Measurements from ENCODE around the gene CBLC.

CBLC gene, protein sequence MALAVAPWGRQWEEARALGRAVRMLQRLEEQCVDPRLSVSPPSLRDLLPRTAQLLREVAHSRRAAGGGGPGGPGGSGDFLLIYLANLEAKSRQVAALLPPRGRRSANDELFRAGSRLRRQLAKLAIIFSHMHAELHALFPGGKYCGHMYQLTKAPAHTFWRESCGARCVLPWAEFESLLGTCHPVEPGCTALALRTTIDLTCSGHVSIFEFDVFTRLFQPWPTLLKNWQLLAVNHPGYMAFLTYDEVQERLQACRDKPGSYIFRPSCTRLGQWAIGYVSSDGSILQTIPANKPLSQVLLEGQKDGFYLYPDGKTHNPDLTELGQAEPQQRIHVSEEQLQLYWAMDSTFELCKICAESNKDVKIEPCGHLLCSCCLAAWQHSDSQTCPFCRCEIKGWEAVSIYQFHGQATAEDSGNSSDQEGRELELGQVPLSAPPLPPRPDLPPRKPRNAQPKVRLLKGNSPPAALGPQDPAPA

DNA sequence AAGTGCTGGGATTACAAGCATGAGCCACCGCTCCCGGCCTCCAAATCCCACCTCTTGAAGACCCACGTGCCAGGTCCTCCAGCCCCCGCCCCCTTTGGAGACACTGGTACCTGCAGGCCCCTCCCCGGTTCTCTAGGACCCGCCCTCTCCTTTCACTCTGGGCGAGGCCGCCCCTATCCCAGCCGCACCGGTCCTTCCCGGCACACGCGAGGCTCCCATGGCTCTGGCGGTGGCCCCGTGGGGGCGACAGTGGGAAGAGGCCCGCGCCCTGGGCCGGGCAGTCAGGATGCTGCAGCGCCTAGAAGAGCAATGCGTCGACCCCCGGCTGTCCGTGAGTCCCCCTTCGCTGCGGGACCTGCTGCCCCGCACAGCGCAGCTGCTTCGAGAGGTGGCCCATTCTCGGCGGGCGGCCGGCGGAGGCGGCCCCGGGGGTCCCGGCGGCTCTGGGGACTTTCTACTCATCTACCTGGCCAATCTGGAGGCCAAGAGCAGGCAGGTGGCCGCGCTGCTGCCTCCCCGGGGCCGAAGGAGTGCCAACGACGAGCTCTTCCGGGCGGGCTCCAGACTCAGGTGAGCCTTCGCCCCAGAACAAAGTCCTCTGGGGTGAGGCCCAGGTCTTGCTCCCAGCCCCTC is at the start of gene CBLC:
Gene CBLC, plus strand, starts transcription at position 176 of the 633 bp plus-strand sequence. Its CDS starts 42 bp downstream, at position 218.
- DNase-seq: no peak

DNA sequence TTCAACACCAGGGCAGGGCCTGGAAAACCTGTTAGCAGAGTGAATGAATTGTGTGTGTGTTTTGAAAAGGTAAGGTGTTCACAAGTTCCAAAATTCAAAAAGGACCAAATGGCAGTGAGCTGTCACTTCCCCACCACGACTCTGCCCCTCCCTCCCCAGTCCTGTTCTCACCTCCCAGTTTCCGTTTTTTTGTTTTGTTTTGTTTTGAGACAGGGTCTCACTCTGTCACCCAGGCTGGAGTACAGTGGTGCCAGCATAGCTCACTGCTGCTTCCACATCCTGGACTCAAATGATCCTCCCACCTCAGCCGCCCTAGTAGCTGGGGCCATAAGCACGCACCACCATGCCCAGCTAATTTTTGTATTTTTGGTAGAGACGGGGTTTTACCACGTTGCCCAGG is 49.5 kb upstream of the CBLC start:
- DNase-seq: no peak

DNA sequence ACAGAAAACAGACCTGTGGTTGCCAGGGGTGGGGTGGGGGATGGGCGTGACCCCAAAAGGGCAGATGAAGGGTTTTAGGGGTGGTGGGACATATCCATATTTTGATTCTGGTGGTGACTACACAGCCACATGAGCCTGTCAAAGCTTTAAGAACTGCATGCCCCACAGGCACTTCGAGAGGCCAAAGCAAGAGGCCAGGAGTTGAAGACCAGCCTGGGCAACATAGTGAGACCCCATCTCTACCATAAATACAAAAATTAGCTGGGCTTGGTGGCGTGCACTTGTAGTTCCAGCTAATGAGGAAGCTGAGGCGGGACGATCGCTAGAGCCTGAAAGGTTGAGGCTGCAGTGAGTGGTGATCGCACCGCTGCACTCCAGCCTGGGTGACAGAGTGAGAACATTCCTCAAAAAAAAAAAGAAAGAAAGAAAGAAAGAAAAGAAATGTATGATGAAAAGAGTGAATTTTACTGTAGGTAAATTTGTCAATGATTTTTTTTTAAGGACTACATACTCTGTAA is 48.1 kb upstream of the CBLC start:
- no peak for DNase-seq

DNA sequence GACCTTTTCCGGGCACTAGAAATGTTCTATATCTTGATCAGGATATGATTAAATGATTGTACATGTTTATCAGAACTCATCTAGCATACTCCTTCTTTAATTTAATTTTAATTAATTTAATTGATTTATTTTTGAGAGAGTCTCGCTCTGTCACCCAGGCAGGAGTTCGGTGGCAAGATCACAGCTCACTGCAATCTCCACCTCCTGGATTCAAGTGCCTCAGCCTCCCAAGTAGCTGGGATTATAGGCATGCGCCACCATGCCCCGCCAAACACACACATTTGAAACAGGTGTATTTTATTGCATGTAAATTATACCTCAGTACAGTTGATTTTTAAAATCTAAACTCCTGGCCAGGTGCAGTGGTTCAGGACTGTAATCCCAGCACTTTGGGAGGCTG is 46.6 kb upstream of the CBLC start:
- DNase-seq: no peak

DNA sequence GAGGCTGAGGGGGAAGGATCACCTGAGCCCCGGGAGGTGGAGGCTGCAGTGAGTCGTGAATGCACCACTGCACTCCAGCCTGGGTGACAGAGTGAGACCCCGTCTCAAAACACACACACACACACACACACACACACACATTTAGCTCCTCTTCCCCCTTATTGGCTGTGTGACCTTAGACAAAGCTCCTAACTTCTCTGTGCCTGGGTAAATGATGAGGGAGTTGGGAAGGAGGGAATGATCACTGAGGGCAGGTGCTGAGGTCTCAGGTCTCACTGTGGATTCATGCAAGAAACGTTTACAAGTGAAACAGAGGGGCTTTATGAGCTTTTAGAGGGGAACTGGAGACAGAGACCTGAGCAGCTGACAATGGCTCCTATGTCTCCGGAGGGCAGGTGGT is 46.1 kb upstream of the CBLC start:
- DNase-seq: no peak

DNA sequence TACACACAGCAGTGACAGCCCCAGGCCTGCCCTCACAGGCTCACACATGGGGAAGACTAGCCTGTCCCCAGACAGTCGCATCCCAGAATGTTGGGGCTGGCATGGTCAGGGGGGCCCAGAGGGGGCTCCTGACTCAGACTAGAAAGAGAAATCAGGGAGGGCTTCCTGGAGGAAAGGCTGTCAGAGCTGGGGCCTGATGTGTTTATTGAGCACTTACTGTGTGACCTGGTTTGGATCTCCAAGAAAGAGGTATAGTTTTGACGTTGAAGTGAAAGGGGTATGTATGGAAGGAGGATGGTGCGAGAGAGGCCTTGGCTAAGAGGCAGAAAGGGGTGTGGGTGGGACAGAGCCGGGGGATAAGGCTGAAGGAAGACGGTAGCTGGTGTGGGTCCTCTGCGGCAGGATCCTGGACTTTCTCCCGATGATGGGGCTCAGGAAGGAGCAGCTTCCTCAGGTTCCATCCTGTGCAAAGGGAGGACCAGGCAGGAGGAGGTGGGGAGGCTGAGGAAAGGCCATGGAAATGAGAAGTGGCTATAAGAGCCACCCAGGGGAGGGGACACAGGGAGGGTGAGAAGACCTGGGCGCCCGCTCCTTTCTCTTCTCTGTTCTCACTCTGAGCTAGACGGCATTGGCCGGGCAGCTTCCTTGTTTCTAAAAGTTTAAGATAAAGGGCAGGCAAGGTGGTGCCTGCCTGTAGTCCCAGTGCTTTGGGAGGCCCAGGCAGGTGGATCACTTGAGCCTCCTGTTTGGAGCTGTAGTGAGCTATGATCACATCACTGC is 45.3 kb upstream of the CBLC start:
- DNase-seq: no peak

DNA sequence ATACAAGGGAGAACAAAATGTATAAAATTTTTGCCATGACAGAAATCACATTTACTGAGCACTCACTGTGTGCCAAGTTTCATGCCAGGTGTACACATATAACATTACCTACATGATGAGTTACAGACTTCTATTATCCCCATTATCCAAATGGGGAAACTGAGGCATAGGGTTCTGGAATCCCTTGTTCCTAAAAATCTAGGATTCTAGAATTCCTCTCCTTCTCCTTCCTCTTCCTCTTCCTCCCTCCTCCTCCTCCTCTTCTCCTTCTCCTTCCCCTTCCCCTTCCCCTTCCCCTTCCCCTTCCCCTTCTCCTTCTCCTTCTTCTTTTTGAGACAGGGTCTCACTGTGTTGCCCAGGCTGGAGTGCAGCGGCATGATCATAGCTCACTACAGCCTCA is 43.3 kb upstream of the CBLC start:
- DNase-seq: no peak

DNA sequence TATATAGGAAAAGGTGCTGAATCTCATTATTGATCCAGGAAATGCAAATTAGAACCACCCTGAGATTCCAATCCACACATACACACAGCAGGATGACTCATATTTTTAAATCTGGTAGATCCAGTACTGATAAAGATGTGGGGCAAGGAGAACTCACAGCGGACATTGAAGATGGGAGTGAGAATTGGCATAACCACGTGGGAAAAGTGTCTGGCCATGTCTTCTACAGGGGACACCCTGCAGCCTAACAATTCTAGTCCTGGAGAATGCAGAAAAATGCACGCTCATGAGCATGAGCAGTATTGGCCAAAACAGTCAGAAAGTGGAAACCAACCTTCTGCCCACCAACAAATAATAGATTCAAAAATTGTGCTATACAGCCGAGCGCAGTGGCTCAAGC is 42.7 kb upstream of the CBLC start:
- no peak for DNase-seq

DNA sequence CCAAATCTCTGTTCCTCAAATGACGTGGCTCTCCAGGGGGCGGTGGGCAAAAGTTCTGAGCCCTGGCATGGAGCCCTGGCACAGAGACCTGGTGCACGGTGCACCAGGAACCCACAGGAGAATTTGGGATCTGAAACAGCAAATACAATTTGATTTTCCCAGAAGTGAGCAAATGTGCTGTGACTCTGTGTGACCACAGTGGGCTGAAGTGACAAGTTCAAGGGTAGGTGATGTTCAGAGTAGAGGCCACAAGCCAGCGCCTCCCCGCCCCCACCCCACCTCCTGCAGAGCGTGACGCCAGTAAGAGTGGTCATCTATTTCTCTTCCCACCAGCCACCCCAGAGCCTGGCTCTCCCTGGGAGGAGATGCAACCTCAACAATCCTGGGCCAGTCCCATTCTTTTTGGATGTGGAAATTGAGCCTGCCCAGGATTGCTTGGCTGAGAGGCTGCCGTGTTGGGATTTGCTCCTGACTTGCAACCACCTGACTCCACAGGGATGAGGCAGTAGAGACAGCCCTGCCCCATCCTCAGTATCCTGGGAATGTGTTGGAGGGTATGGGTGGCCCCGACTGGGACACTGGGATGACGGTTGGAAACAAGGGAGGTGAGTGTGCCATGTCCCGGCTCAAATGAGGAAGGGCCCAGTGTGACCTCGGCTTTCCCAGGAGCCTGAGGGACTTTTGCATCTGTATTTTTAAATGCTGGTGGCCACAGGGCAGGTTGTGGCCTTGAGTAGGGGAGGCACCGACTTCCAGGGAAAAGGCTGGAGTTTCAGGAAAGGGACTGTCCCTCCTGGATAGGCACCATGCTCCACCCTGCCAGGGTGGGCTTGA is 40.2 kb upstream of the CBLC start:
- DNase-seq: no peak

DNA sequence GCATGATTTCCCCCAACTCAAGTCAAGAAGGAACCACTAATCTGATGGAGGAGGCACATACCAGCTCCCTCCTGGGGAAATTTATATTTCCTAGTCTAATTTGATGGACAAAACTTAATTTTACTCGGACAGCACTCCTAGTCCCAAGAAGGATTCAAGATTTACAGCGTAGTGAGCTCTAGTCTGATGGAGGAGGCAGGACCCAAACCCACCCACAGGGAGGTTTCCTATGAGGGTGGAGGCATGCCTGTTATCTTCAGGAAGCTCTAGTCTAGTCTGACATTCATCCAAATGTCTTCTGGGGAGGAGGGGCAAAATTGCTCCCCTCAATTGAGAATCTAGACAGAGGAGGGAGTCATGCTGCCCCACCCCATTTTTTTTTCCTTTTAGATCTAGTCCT is 39.6 kb upstream of the CBLC start:
- DNase-seq: no peak

DNA sequence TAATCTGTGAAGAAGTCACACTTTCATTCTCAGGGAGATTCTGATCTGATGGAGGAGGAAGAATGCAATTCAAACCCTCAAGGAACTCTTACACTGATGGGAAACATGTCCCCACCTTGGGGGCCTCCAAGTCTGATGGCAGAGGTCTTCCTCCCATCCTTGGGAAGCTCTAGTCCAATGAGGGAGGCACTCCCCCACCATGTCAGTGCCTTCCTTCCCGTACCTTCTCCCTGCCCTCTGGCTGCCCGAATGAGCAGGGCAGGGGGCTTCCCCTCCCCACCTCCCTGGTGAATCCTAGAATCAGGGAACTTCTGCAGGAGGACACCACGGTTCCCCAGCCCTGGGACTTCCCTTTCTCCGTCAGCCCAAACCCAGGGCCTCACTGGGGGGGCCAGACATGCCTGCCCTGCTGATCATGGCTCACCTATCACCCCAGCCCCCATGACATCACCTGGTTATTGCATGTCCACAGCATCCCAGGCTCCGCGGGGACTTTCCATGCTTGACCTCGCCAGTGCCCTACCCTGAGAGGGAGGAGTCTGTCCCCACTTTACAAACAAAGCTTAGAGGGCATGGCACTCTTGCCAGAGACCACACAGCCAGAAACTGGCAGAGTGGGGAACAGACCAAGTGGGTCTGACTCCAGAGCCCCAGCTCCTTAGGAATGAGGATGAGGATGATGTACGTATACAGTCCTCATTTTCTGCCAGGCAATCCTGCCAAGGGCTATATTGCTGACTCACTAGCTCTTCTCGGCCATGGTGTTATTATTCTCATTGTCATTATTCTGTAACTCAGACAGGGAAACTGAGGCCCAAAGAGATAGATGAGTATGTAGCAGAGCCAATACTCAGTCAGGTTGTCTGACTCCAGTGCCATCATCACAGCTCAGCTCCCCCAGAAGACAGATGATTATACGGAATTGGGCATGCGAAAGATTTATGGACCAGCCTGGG is 38.8 kb upstream of the CBLC start:
- DNase-seq: no peak

DNA sequence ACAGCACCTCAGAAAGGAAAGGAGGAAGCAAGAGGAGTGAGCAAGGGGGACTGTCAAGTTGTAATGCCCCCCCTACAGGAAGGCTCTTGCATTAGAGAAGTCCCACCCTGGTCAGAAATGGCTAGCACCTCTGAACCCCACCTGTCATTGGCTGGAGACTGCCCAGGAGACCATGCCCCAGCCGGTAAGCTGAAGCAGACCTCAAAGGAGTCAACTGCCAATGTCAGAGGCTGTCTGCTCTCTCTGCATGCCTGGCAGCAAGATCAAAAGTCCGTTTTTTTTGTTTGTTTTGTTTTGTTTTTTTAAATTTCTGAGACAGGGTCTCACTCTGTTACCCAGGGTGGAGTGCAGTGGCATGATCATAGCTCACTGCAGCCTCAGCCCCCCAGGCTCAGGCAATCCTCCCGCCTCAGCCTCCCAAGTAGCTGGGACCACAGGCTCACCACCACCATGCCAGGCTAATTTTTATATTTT is 37.3 kb upstream of the CBLC start:
- peak; percentile 57 for DNase-seq

DNA sequence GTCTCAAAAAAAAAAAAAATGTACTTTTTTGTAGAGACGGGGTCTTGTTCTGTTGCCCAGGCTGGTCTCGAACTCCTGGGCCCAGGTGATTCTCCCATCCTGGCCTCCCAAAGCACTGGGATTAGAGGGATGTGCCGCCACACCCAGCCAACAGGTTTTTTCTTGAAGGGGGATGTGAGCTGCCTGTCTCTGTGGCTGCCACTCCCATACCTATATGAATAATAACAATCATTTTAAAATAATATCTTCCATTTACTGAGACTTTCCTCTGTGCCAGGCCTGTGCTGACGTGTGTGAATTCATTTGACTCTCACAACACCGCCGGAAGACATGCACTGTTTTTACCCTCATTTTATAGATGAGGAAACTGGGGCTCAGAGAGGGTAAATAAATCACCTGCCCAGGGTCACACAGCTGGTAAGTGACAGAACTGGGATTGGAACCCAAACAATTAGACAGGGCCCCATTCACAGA is 36.4 kb upstream of the CBLC start:
- no peak for DNase-seq

DNA sequence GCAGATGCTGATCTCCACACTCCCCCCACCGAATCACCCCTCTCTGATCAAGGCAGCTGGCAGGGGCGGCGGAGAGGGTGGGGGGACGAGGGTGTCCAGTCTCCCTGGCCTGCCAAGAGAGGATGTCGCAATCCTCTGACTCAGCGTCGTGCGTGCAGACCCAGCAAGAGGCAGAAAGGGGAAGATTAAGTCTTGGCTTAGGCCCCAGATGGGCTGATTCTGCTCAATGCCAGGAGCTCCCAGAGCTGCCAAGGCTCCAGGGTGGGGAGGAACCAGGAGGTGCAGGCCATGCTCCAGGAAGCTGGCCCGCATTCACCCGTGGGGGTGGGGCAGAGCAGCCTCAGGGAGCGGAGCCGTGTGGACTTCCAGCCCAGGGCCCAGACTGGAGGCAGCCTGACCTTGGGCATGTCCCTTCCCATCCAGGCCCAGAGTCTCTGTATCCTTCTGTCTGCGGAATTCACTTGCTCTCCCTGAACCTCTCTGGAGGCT is 35.8 kb upstream of the CBLC start:
- DNase-seq: peak; percentile 95

DNA sequence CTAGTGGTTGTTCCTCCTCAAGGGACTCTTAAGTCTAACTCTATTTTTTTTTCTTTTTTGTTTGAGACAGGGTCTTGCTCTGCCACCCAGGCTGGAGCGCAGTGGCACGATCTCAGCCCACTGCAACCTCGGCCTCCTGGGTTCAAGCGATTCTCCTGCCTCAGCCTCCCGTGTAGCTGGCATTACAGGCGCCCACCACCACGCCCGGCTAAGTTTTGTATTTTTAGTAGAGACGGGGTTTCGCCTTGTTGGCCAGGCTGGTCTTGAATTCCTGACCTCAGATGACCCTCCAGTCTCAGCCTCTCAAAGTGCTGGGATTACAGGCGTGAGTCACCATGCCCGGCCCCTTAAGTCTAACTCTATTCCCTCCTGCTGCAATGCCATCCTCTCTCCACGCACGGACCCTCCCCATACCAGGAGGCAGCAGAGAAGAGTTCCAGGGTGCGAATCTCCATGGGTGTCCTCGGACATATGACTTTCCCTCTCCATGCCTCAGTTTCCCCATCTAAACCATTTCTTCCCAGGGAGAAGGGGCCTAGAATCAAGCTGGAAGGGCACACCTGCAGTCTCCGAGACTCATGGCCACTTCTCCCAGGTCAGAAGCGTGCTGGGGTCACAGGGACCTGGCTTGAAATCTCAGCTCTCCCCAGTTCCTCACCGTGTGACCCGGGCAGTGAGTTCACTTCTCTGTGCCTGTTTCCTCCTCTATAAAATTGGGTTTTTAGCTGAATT is 35.2 kb upstream of the CBLC start:
- DNase-seq: no peak

DNA sequence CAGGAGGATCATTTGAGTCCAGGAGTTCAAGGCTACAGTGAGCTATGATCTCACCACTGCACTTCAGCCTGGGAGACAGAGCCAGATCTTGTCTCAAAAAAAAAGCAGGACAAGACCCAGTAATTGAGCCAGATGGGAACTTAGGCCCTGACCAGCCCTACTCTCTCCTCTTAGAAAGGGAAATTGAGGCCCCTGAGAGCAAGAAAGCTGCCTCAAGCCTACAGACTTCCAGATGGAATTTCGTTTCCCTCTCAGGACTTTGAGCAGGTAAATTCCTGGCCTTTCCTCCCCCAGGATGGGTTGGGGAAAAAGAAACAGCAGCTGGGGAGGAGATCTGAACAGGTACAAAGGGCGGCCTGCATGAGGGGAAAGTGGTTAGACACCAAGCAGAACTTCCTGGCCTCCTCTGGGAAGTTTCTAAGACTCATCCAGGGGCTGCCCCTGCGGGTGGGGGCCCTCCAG is 32.8 kb upstream of the CBLC start:
- no peak for DNase-seq

DNA sequence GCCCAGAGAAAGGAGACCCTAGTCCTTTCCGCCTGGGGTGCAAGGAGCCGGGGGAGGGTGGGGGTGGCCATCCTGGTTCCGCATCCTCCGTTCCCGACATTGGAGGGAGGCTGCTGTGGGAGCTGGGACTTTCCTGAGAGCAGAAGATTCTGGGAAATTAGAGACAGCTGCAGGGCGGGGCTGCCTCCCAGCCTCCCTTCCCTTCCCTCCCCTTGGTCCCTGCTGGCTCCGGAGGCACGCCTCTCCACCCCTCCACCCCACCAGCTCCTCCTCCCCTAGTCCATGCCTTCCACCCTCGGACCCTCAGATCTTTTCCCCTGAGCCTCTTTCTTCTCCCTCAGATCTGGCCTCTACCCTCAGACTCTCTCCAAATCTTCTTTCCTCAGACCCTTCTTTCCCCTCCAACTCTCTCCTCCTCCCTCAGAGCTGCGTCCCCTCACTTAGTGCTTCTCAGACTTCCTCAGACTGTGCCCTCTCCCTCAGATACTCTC is 32.3 kb upstream of the CBLC start:
- DNase-seq: no peak

DNA sequence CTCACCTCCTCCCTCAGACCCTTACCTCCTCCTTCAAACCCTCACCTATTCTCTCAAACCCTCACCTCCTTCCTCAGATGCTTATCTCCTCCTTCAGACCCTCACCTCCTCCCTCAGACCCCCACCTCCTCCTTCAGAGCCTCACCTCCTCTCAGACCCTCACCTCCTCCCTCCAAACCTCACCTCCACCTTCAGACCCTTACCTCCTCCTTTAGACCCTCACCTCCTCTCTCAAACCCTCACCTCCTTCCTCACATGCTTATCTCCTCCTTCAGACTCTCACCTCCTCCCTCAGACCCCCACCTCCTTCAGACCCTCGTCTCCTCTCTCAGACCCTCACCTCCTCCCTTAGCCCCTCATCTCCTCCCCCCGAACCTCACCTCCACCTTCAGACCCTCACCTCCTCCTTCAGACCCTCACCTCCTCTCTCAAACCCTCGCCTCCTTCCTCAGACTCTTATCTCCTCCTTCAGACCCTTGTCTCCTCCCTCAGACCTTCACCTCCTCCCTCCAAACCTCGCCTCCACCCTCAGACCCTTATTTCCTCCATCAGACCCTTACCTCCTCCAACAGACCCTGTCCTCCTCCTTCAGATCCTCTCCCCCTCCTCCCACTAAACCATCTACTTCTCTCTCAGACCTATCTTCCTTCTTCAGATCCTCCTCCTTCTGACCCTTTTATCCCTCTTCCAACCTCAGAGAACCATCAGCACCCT is 31.6 kb upstream of the CBLC start:
- DNase-seq: no peak

DNA sequence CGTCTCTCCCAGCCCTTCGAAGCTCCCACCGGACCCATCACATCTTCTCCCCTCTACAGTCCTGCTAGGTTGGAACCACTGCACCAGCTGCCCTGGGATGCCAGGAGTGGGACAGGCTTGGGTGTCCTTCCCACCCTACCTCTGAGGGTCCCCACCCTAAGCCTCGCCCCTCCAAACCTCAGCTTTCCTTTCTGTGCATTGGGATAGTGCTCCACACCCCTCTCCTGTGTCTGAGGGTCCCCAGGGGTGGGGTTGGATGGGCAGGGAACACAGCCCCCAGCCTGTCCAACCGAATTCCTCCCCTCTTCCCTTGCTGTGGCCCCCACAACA is 31.1 kb upstream of the CBLC start:
- no peak for DNase-seq
